Subcutaneous adipose tissue (tissue), 4 donors: ENCODE data around the gene GTPBP1. TPM values are rescaled to one million over a fixed set of nuclear protein-coding genes. Genes with fewer than 3 reads are reported as not detected.

Experiments used
- CTCF ChIP-seq: fragments of 450-650 bp; IDR thresholded peaks from one replicate; pipeline ENCODE4 v1.5.1; 2016; ENCODE audit warnings: low read depth, mild to moderate bottlenecking, control low read depth, antibody characterized with exemption, moderate library complexity
- small RNA-seq: library from RNA; depleted of rRNA; stranded (forward); fragments of <200 nt; gene quantifications from one replicate; pipeline ENCODE3, GENCODE V24; 2016
- total RNA-seq, 4 donors: library from RNA; depleted of rRNA; stranded (reverse); fragments of >200 nt; gene quantifications; one replicate each; pipeline ENCODE4 v1.1.0, GENCODE V29; 2016

Gene GTPBP1
- total RNA-seq, 4 donors from 2014 or later = 15.7 to 35.2 (median 30.0) TPM

GRCh38 chr22:38775656-38776055 is 69.9 kb downstream of the GTPBP1 start:
- no peak for TF ChIP-seq CTCF

- TF ChIP-seq CTCF = no peak
Measured at GRCh38 chr22:38776086-38776485, 70.3 kb downstream of the GTPBP1 start.

- TF ChIP-seq CTCF = no peak
Measured at GRCh38 chr22:38777087-38777671, 71.4 kb downstream of the GTPBP1 start.

GRCh38 chr22:38781033-38781432 is 75.3 kb downstream of the GTPBP1 start:
- TF ChIP-seq CTCF = no peak

- no peak for TF ChIP-seq CTCF
Measured at GRCh38 chr22:38782402-38783094, 76.8 kb downstream of the GTPBP1 start.

Small RNA genes lying within 50 kb of the gene (small RNA-seq; reads per million reads assigned to genes)
- not detected for gene AL021707.8

Other genes with a start within 250 kb of the GTPBP1 start
- gene KDELR3, start 237.8 kb upstream of the GTPBP1 start, total RNA-seq = 10 to 100 TPM; 12.8 to 32.0 (median 20.1) TPM
- gene DDX17, start 199.6 kb upstream of the GTPBP1 start, total RNA-seq = 100 to 1,000 TPM; 390 to 637 (median 507) TPM
- gene DMC1, start 135.8 kb upstream of the GTPBP1 start, total RNA-seq = 1 to 10 TPM in 2 of 4 donors, not detected in 2; 2.9 to 5.1 TPM
- 1 to 10 TPM in 1 of 4 donors, under 1 TPM in 1, not detected in 2; 0.88 to 1.9 TPM for gene FAM227A, start 49.6 kb upstream of the GTPBP1 start, total RNA-seq
- gene CBY1, start 49.3 kb upstream of the GTPBP1 start, total RNA-seq = 10 to 100 TPM; 14.9 to 33.8 (median 17.4) TPM
- gene TOMM22, start 24.0 kb upstream of the GTPBP1 start, total RNA-seq = 10 to 100 TPM; 26.6 to 52.2 (median 30.0) TPM
- 10 to 100 TPM; 35.9 to 59.2 (median 50.0) TPM for gene JOSD1, start 5.0 kb upstream of the GTPBP1 start, total RNA-seq
- gene SUN2, start 50.1 kb downstream of the GTPBP1 start, total RNA-seq = 100 to 1,000 TPM; 177 to 749 (median 361) TPM
- 10 to 100 TPM in 2 of 4 donors, 1 to 10 TPM in 2; 5.8 to 14.3 (median 8.8) TPM for gene DNAL4, start 88.2 kb downstream of the GTPBP1 start, total RNA-seq
- gene NPTXR, start 138.1 kb downstream of the GTPBP1 start, total RNA-seq = 1 to 10 TPM; 2.0 to 5.3 (median 3.6) TPM
- gene CBX6, start 166.3 kb downstream of the GTPBP1 start, total RNA-seq = 10 to 100 TPM in 3 of 4 donors, 1 to 10 TPM in 1; 9.3 to 28.8 (median 15.9) TPM